ENCODE data around the gene CEMIP2.

CEMIP2 gene

DNA sequence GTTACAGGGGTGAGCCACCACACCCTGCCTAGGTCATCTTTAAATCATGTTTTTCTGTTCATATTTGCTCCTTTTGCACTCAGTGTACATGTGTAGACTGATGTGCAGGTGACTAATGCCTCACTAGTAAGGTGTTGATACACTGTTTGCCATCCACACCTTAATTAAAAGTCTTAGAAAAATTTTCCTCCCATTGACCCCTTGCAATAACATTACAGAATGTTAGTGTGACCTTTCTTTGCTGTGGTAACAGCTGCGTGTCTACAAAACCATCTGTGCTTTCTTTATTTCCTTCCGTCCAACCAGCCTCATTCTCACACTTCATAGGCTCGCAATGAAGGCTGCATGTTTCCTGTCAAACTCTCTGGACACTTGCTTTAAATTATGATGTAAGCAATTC lies 6.6 kb upstream of the CEMIP2 start:
- WGBS (ENCODE audit: extremely low coverage, insufficient coverage, insufficient read length): no CpG with 5 or more reads among the region's 3 CpGs
- Histone ChIP-seq H3K36me3 (ENCODE audit: control insufficient read depth in 1 of 2, insufficient read depth in 2 of 2, low read length in 2 of 2) (no peaks in the 10 kb centered on the region), H3K4me3 (ENCODE audit: low read depth, low read length) (no peak overlapping the region), H3K9ac (ENCODE audit: low read length) (no peak overlapping the region), H3K23ac (ENCODE audit: low read length) (no peak overlapping the region), H2BK5ac (ENCODE audit: low read depth, low read length, poor library complexity) (no peak overlapping the region), H2AK5ac (ENCODE audit: low read length) (no peak overlapping the region), H3K4me2 (ENCODE audit: low read length) (no peak overlapping the region), H2AFZ (ENCODE audit: insufficient read depth, low read length, poor library complexity) (no peak overlapping the region), H3K4ac (ENCODE audit: low read depth, low read length) (no peak overlapping the region), H4K91ac (ENCODE audit: low read depth, low read length) (no peak overlapping the region), H3K14ac (ENCODE audit: low read length) (no peak overlapping the region), H3K18ac (ENCODE audit: low read length) (no peak overlapping the region), H4K8ac (ENCODE audit: low read depth, low read length) (no peak overlapping the region), H3K4me1 (ENCODE audit: control insufficient read depth in 1 of 2, insufficient read depth in 2 of 2, low read length in 2 of 2) (no peaks in the 10 kb centered on the region), H2BK12ac (ENCODE audit: low read length) (no peak overlapping the region), H2BK120ac (ENCODE audit: insufficient read depth, low read length, poor library complexity) (no peak overlapping the region), H3K27ac (ENCODE audit: low read depth, low read length) (no peak overlapping the region), H3K79me1 (ENCODE audit: low read length) (no peaks in the 10 kb centered on the region), H3K27me3 (ENCODE audit: insufficient read depth, low read length) (no peaks in the 10 kb centered on the region), H3K9me3 (ENCODE audit: insufficient read depth, low read depth, low read length) (no peaks in the 10 kb centered on the region), H4K12ac (ENCODE audit: low read depth, low read length) (no peak overlapping the region), H3K79me2 (ENCODE audit: control insufficient read depth, insufficient read depth, low read length, poor library complexity) (no peaks in the 10 kb centered on the region)
- DNase-seq: no peak

DNA sequence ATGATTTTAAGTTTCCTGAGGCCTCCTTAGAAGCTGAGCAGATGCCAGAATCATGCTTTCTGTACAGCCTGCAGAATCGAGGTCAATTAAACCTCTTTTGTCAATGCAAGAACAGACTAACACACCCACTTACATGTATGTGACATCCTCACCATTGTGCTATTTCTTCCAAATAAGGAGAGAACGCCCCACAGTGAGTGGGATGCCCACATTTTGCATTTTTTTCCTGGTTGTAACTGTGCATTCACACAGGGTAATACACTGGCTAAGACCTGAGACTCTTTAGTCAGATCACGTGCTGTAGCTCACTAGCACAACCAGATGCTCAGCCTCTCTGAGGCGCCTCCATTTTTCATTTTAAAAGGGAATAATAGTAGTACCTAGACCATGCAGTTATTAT lies 4.4 kb upstream of the CEMIP2 start:
- peaks cover 0 to 2% of the 10 kb centered on the region in 2 experiments for H3K4me1 ChIP-seq (ENCODE audit: control insufficient read depth in 1 of 2, insufficient read depth in 2 of 2, low read length in 2 of 2)
- no peak for DNase-seq
- H4K12ac ChIP-seq (ENCODE audit: low read depth, low read length): no peak overlapping the region
- no peak overlapping the region for H3K9ac ChIP-seq (ENCODE audit: low read length)
- H3K36me3 ChIP-seq (ENCODE audit: control insufficient read depth in 1 of 2, insufficient read depth in 2 of 2, low read length in 2 of 2): no peaks in the 10 kb centered on the region
- H3K9me3 ChIP-seq (ENCODE audit: insufficient read depth, low read depth, low read length): no peaks in the 10 kb centered on the region
- no peak overlapping the region for H3K4me2 ChIP-seq (ENCODE audit: low read length)
- H3K14ac ChIP-seq (ENCODE audit: low read length): no peak overlapping the region
- H3K79me2 ChIP-seq (ENCODE audit: control insufficient read depth, insufficient read depth, low read length, poor library complexity): peaks cover 10% of the 10 kb centered on the region
- H2AFZ ChIP-seq (ENCODE audit: insufficient read depth, low read length, poor library complexity): no peak overlapping the region
- no peak overlapping the region for H4K8ac ChIP-seq (ENCODE audit: low read depth, low read length)
- H4K91ac ChIP-seq (ENCODE audit: low read depth, low read length): no peak overlapping the region
- no peak overlapping the region for H2BK12ac ChIP-seq (ENCODE audit: low read length)
- no peak overlapping the region for H3K27ac ChIP-seq (ENCODE audit: low read depth, low read length)
- no peak overlapping the region for H3K4me3 ChIP-seq (ENCODE audit: low read depth, low read length)
- WGBS (ENCODE audit: extremely low coverage, insufficient coverage, insufficient read length): no CpG with 5 or more reads among the region's 4 CpGs
- no peak overlapping the region for H2BK5ac ChIP-seq (ENCODE audit: low read depth, low read length, poor library complexity)
- H3K4ac ChIP-seq (ENCODE audit: low read depth, low read length): no peak overlapping the region
- no peak overlapping the region for H2AK5ac ChIP-seq (ENCODE audit: low read length)
- peaks cover 9% of the 10 kb centered on the region for H3K79me1 ChIP-seq (ENCODE audit: low read length)
- no peak overlapping the region for H2BK120ac ChIP-seq (ENCODE audit: insufficient read depth, low read length, poor library complexity)
- H3K18ac ChIP-seq (ENCODE audit: low read length): no peak overlapping the region
- no peak overlapping the region for H3K23ac ChIP-seq (ENCODE audit: low read length)
- H3K27me3 ChIP-seq (ENCODE audit: insufficient read depth, low read length): no peaks in the 10 kb centered on the region

DNA sequence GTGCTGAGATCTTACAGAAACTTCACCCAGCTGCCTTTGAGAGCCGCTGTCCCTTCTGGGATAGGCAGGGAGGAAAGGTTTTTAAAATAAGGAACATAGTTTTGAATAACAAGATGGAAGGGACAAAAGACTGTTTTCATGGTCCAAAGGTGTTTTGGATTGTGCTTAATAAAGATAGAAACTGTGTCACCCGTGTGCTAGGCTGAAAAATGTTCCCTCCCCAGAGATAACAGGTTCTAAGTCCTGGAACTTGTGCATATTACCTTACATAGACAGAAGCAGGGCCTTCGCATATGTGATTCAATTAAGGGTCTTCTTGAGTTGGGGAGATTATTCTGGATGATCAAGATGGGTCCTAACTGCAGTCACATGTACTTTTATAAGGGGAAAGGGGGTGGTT lies 1.9 kb upstream of the CEMIP2 start:
- DNase-seq: no peak
- Histone ChIP-seq H3K79me1 (ENCODE audit: low read length) (peaks cover 15% of the 10 kb centered on the region), H3K27ac (ENCODE audit: low read depth, low read length) (peak overlapping the region; percentile 7), H2BK120ac (ENCODE audit: insufficient read depth, low read length, poor library complexity) (no peak overlapping the region), H3K9me3 (ENCODE audit: insufficient read depth, low read depth, low read length) (no peaks in the 10 kb centered on the region), H3K36me3 (ENCODE audit: control insufficient read depth in 1 of 2, insufficient read depth in 2 of 2, low read length in 2 of 2) (no peaks in the 10 kb centered on the region), H2BK5ac (ENCODE audit: low read depth, low read length, poor library complexity) (no peak overlapping the region), H2AFZ (ENCODE audit: insufficient read depth, low read length, poor library complexity) (no peak overlapping the region), H3K4ac (ENCODE audit: low read depth, low read length) (no peak overlapping the region), H4K12ac (ENCODE audit: low read depth, low read length) (no peak overlapping the region), H2BK12ac (ENCODE audit: low read length) (no peak overlapping the region), H3K23ac (ENCODE audit: low read length) (no peak overlapping the region), H3K4me3 (ENCODE audit: low read depth, low read length) (no peak overlapping the region), H2AK5ac (ENCODE audit: low read length) (no peak overlapping the region), H3K79me2 (ENCODE audit: control insufficient read depth, insufficient read depth, low read length, poor library complexity) (peaks cover 27% of the 10 kb centered on the region), H3K27me3 (ENCODE audit: insufficient read depth, low read length) (no peaks in the 10 kb centered on the region), H3K9ac (ENCODE audit: low read length) (no peak overlapping the region), H3K18ac (ENCODE audit: low read length) (no peak overlapping the region), H3K4me1 (ENCODE audit: control insufficient read depth in 1 of 2, insufficient read depth in 2 of 2, low read length in 2 of 2) (peaks cover 3 to 4% of the 10 kb centered on the region in 2 experiments), H4K8ac (ENCODE audit: low read depth, low read length) (no peak overlapping the region), H3K14ac (ENCODE audit: low read length) (no peak overlapping the region), H3K4me2 (ENCODE audit: low read length) (no peak overlapping the region), H4K91ac (ENCODE audit: low read depth, low read length) (no peak overlapping the region)
- WGBS (ENCODE audit: extremely low coverage, insufficient coverage, insufficient read length): no CpG with 5 or more reads among the region's 3 CpGs

DNA sequence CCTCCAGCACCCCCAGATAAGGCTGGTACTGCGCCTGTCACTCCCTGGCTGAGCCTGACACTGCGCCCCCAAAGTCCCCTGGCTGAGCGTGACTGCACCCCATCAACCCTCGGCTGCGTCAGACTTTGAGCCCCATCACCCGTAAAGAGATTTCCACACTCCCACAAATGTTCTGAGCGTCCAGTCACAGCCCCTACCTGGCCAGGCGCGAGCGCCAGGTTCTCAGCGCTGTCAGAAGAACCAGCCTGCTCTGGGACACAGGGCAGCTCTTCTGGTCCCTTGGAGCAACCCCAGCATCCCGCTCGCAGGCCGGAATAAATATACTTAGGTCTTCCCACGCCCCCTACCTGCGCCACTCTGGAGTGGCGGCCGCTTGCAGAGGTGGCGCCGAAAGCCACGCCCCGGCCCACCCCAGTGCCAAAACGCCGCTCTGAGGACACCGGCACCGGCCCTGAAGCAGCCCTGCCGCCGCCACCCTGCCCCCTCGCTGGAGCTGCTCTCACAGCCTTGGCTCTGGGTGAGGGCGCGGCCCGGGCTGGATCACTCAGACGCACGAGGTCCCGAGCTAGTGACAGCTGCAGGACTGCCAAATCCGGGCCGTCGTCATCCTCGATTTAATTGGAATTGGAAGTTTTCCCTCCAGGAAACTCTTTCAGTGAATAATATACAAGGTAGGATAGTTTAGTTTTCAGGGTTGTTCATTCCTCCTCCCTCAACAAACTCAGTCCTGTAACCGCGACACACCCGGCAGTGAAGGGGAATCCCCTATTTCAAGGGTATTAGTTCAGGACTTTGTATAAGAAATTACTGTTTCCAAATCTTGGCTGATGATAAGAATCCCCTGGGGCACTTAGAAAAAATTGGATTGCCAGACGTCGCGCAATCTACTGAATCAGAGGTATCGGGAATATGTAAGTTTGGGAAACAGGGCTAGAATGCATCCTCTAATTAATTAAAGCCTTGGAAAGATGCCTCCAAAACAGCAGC lies 1.2 kb upstream of the CEMIP2 start:
- Histone ChIP-seq H3K9me3 (ENCODE audit: insufficient read depth, low read depth, low read length) (no peaks in the 10 kb centered on the region), H2AK5ac (ENCODE audit: low read length) (no peak overlapping the region), H3K4me2 (ENCODE audit: low read length) (peak overlapping the region; percentile 99), H3K23ac (ENCODE audit: low read length) (no peak overlapping the region), H3K4me1 (ENCODE audit: control insufficient read depth in 1 of 2, insufficient read depth in 2 of 2, low read length in 2 of 2) (peaks cover 3 to 4% of the 10 kb centered on the region in 2 experiments), H3K27me3 (ENCODE audit: insufficient read depth, low read length) (no peaks in the 10 kb centered on the region), H3K4ac (ENCODE audit: low read depth, low read length) (no peak overlapping the region), H3K79me2 (ENCODE audit: control insufficient read depth, insufficient read depth, low read length, poor library complexity) (peaks cover 27% of the 10 kb centered on the region), H2BK12ac (ENCODE audit: low read length) (no peak overlapping the region), H3K18ac (ENCODE audit: low read length) (peak overlapping the region; percentile 52), H3K9ac (ENCODE audit: low read length) (peak overlapping the region; percentile 30), H3K14ac (ENCODE audit: low read length) (no peak overlapping the region), H3K79me1 (ENCODE audit: low read length) (peaks cover 15% of the 10 kb centered on the region), H4K91ac (ENCODE audit: low read depth, low read length) (no peak overlapping the region), H3K27ac (ENCODE audit: low read depth, low read length) (no peak overlapping the region), H2BK120ac (ENCODE audit: insufficient read depth, low read length, poor library complexity) (no peak overlapping the region), H3K36me3 (ENCODE audit: control insufficient read depth in 1 of 2, insufficient read depth in 2 of 2, low read length in 2 of 2) (no peaks in the 10 kb centered on the region), H4K8ac (ENCODE audit: low read depth, low read length) (no peak overlapping the region), H3K4me3 (ENCODE audit: low read depth, low read length) (peak overlapping the region; percentile 77), H2AFZ (ENCODE audit: insufficient read depth, low read length, poor library complexity) (peak overlapping the region; percentile 37), H2BK5ac (ENCODE audit: low read depth, low read length, poor library complexity) (no peak overlapping the region), H4K12ac (ENCODE audit: low read depth, low read length) (no peak overlapping the region)
- peak; percentile 68 to 76 for DNase-seq
- WGBS (ENCODE audit: extremely low coverage, insufficient coverage, insufficient read length): no CpG with 5 or more reads among the region's 46 CpGs

All from trophoblast cell (in vitro differentiated cells and primary cell).